GM20000 (cell line): Measurements from ENCODE around the gene ITIH5.
A peak's percentile ranks its signal among the peaks of the same experiment; 100 is the strongest.

Experiments
- DNase-seq: peaks from one replicate; pipeline ENCODE4 v3.0.0; 2012; ENCODE audit warnings: low spot score
- TF ChIP-seq, protein P1 (sequence below): IDR thresholded peaks from 2 replicates; pipeline ENCODE4 v1.5.1; 2012; ENCODE audit warnings: mild to moderate bottlenecking, control low read depth; ENCODE audit errors: extremely low read depth, missing control alignments

Gene ITIH5

DNA sequence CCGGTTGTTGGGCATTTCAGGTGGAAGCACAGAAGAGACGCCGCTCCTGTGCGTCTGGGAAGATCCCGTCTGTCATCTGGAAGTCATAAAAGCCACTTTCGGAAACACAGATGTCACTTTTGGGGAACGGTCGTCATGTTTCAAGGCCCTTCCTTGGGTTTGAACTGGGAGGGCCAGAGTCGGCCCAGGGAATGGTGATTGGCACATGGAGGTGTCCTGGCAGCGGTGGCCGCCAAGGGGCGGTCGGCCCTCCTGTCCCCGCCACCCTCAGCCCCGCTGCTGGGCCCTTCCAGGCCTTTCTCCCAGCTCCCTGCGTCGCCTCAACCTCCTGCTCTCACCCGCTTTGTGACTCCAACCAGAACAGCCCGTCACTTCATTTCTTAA is 140.8 kb downstream of the ITIH5 start:
- no peak for DNase-seq
- TF ChIP-seq, protein P1, sequence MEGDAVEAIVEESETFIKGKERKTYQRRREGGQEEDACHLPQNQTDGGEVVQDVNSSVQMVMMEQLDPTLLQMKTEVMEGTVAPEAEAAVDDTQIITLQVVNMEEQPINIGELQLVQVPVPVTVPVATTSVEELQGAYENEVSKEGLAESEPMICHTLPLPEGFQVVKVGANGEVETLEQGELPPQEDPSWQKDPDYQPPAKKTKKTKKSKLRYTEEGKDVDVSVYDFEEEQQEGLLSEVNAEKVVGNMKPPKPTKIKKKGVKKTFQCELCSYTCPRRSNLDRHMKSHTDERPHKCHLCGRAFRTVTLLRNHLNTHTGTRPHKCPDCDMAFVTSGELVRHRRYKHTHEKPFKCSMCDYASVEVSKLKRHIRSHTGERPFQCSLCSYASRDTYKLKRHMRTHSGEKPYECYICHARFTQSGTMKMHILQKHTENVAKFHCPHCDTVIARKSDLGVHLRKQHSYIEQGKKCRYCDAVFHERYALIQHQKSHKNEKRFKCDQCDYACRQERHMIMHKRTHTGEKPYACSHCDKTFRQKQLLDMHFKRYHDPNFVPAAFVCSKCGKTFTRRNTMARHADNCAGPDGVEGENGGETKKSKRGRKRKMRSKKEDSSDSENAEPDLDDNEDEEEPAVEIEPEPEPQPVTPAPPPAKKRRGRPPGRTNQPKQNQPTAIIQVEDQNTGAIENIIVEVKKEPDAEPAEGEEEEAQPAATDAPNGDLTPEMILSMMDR = no peak

- TF ChIP-seq, protein P1 = peak; percentile 80
- DNase-seq = peak; percentile 87
Observed at GRCh38 chr10:7525314-7526016, 141.3 kb downstream of the ITIH5 start.

DNA sequence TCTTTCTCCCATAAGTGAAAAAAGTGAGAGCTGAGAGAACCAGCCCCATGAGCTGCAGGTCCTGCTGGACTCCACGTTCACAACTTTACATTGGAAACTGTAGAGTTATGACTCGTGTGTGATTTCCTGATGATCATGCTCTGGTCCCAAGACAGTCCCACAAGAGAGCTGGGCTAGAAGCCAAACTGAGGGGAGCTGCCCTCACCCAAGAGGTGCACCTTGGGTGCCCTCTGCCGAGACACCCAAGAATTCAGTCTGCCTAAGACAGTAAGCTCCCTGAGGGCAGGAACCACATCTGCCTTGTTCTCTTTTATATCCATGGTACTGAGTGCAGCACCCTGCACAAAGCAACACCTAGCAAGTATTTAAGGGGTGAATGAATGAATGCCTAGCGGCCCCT is 143.1 kb downstream of the ITIH5 start:
- TF ChIP-seq, protein P1 = no peak
- no peak for DNase-seq

- peak; percentile 42 for DNase-seq
Observed at GRCh38 chr10:7520507-7521485, 146.0 kb downstream of the ITIH5 start.

DNA sequence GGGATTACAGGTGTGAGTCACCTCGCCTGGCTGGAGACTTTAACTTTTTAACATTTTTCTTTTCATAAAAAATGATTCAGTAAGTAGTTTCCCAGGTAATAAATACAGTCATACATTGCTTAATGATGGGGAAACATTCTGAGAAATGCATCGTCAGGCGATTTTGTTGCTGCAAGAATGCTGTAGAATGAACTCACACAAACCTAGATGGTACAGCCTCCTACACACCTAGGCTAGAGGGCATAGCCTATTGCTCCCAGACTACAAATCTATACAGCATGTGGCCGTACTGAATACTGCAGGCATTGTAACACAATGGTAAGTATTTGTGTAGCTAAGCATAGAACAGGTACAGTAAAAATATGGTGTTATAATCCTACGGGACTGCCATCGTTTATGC is 147.4 kb downstream of the ITIH5 start:
- TF ChIP-seq, protein P1 = no peak
- no peak for DNase-seq

More at GRCh38 chr10:7520507-7521485, 146.0 kb downstream of the ITIH5 start:
- TF ChIP-seq, protein P1 = no peak

DNA sequence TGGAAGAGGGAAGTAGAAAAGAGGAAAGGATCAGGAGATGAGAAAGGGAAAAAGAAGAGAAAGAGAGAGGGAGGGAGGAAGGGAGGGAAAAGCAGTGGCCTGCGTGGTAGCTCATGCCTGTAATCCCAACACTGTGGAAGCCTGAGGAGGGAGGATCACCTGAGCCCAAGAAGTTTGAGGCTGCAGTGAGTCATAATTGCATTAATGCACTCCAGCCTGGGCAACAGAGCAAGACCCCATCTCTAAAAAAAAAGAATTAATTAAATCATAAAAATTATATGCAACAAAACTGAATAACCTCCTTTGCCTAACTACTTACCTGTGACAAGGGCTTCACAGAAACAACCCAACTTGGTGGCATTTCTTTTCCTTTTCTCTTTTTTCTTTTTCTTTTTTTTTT is 148.1 kb downstream of the ITIH5 start:
- TF ChIP-seq, protein P1 = no peak
- no peak for DNase-seq

DNA sequence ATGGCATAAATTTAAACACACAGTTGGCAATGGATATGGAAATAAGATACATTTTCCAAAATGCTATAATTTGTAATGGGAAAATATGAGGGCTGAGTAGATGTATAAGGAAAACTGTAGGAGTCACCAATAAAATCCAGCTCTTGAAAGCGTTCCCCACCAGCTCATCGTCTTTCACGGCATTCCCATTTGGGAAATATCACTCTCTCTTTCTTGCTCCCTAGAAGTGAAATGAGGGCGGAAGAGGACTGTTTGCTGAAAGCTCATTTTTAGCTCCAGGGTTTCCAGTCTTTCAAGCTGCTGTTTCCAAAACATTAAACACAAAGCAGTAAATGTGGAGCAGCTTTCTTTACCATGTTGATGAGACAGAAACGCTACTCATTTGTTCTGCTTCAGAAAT is 151.3 kb downstream of the ITIH5 start:
- no peak for DNase-seq
- TF ChIP-seq, protein P1 = no peak
